ENCODE measurements around the gene MYL12B.

DNA sequence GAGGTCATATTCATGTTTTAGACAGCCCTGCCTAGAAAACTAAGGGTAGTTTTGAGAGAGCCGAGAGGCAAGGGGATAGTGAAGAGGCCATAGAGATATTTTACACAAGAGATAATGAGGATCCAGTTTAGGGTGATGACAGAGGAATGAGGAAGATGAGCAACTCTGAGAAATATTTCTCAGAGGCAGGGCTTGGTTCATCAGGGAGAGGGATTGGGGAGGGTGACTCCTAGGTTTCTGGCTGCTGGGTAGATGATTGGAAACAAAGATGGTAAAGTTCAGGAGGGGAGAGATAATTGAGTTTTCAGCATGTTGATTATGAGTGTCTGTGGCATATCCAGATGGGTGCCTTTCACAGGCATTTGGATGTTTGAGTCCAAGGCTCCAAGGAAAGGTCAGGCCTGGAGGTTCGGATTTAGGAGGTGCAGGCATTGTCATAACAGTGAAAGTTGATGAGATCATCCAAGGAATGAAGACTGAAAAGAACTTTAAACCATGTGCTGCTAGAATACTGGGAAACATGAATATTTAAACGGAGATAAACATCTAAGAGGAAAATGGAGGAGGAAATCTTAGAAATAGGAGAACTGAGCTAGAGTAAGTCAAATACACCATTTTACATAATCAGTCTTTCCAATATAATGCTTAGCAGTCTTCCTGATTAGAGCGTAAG, 7.4 kb downstream of the MYL12B start:
- TF ChIP-seq CTCF (IDR thresholded peaks at IDR 0.05; ENCODE audit: poor library complexity) (no peak), EZH2 (IDR thresholded peaks at IDR 0.05; ENCODE audit: borderline replicate concordance) (no peak)
